Measurements from ENCODE around the gene SIAE. TPM values are rescaled to one million over a fixed set of nuclear protein-coding genes. Genes with fewer than 3 reads are reported as not detected.

SIAE gene
- total RNA-seq, 1 donor from 2014 or later = 3.9 TPM

GRCh38 chr11:124663861-124664260, 9.7 kb downstream of the SIAE start:
- no peak for DNase-seq

GRCh38 chr11:124662106-124662505, 11.4 kb downstream of the SIAE start:
- no peak for DNase-seq

- DNase-seq = no peak
Observed at GRCh38 chr11:124661553-124661952, 12.0 kb downstream of the SIAE start.

GRCh38 chr11:124658986-124659385, 14.6 kb downstream of the SIAE start:
- no peak for DNase-seq

- DNase-seq = no peak
Observed at GRCh38 chr11:124658501-124658900, 15.0 kb downstream of the SIAE start.

- DNase-seq = no peak
Observed at GRCh38 chr11:124657904-124658303, 15.6 kb downstream of the SIAE start.

- DNase-seq = no peak
Observed at GRCh38 chr11:124656774-124657630, 16.5 kb downstream of the SIAE start.

- no peak for DNase-seq
Observed at GRCh38 chr11:124648610-124649009, 24.9 kb downstream of the SIAE start.

GRCh38 chr11:124646148-124646547, 27.4 kb downstream of the SIAE start:
- no peak for DNase-seq

- DNase-seq = peak; percentile 51
Observed at GRCh38 chr11:124644426-124645280, 28.9 kb downstream of the SIAE start.

- DNase-seq = no peak
Observed at GRCh38 chr11:124643605-124644425, 29.7 kb downstream of the SIAE start.

- no peak for DNase-seq
Observed at GRCh38 chr11:124643042-124643604, 30.4 kb downstream of the SIAE start.

- DNase-seq = no peak
Observed at GRCh38 chr11:124642628-124643027, 30.9 kb downstream of the SIAE start.

GRCh38 chr11:124640666-124641065, 32.9 kb downstream of the SIAE start:
- DNase-seq = no peak

GRCh38 chr11:124639186-124639585, 34.4 kb downstream of the SIAE start:
- no peak for DNase-seq

- DNase-seq = no peak
Observed at GRCh38 chr11:124638500-124638899, 35.0 kb downstream of the SIAE start.

- no peak for DNase-seq
Observed at GRCh38 chr11:124635932-124636331, 37.6 kb downstream of the SIAE start.

GRCh38 chr11:124633355-124633754, 40.2 kb downstream of the SIAE start:
- DNase-seq = no peak

- DNase-seq = no peak
Observed at GRCh38 chr11:124629961-124630360, 43.6 kb downstream of the SIAE start.

- DNase-seq = no peak
Observed at GRCh38 chr11:124627546-124627945, 46.0 kb downstream of the SIAE start.

- DNase-seq = no peak
Observed at GRCh38 chr11:124625504-124626168, 47.9 kb downstream of the SIAE start.

Measured in skin of body (tissue), 2 donors.